KOPT-K1 (cell line): ENCODE results near the gene EML3.
"Not testable (repeated sequence)": the region's sequence is repeated elsewhere in the genome, so short reads cannot be mapped to it uniquely, and the experiment has no call there.

ENCODE experiments used
- H3K27ac ChIP-seq: fragments of 200-600 bp; sonication (generic); 2 replicates; pipeline ENCODE4 v1.5.1; 2016; ENCODE audit warnings: antibody characterized with exemption, mild to moderate bottlenecking, low read depth, low read length; ENCODE audit not compliant: poor library complexity, severe bottlenecking
- H3K36me3 ChIP-seq: fragments of 200-600 bp; sonication (generic); 2 replicates; pipeline ENCODE4 v1.5.1; 2017; ENCODE audit warnings: antibody characterized with exemption, mild to moderate bottlenecking, low read length, moderate library complexity; ENCODE audit not compliant: insufficient read depth
- H3K9me3 ChIP-seq: fragments of 200-600 bp; sonication (generic); 2 replicates; pipeline ENCODE4 v1.5.1; 2017; ENCODE audit warnings: antibody characterized with exemption, low read length, mild to moderate bottlenecking; ENCODE audit not compliant: insufficient read depth, poor library complexity, severe bottlenecking

Gene EML3

DNA sequence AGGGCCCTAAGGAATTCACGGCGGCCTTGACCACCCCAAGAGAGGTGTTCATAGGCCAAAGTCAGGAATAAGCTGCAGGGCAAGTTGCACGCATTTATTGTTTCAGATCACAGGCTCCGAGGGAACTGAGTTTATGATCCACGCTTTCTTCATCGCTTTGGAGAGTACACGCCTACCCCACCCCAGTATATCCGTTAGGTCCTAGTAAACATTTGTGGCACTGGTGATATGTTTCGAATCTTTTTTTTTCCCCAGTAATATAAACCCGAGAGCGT lies 33.0 kb upstream of the EML3 start:
- H3K9me3 ChIP-seq: no peaks in the 10 kb centered on the region
- peaks cover 55% of the 10 kb centered on the region for H3K36me3 ChIP-seq
- H3K27ac ChIP-seq: peak overlapping the region; percentile 92

DNA sequence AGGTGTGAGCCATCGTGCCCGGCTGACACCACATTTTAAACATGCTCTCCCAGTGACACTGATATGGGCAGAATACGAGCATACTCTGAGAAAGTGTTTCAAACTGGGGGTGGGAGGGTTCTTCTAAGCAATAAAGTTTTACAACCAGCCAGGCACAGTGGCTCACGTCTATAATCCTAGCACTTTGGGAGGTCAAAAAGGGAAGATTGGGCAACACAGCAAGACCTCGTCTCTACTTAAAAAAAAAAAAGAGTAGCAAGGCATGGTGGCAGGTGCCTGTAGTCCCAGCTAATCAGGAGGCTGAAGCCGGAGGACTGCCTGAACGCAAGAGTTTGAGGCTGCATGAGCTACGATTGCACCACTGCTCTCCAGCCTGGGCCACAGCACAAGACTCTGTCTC lies 31.6 kb upstream of the EML3 start:
- Histone ChIP-seq H3K36me3 (peaks cover 55% of the 10 kb centered on the region), H3K9me3 (no peaks in the 10 kb centered on the region), H3K27ac (no peak overlapping the region)

DNA sequence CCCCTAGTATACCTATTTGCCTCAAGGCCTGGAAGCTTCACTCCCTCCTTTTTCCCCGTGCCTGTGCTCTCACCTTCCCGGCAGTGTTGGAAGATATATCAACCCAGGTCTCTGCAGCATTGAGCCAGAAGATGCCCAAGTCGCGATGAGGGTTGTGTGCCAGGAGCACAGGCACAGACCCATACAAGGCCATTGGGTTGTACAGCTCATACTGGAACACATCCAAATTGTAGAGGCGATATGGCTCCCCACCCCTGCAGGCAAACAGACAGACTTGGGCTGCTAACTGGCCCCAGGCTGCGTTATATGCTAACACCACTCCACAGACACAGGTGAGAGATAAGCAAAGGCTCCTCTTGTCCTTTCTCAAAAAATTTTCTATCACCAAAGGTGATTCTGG lies 19.9 kb upstream of the EML3 start:
- Histone ChIP-seq H3K9me3 (no peaks in the 10 kb centered on the region), H3K36me3 (peaks cover 99% of the 10 kb centered on the region), H3K27ac (no peak overlapping the region)

DNA sequence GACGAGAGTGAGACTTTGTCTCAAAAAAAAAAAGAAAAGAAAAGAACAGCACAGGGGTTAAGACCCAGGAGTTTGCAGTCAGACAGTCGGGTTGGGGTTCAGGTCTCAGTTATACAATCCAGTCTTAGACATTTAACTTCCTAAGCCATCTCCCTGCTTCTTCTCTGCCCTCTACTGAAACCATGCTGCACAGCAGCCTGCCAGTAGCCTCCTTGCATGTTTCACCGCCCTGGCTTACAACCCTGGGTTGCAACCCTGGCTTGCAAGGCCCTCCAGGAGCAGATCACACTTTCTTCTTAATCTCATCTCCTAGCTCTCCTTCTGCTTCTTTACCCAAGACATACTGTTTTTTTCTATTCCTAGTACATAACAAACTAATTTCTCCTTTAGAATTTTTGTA lies 15.1 kb upstream of the EML3 start:
- Histone ChIP-seq H3K27ac (no peak overlapping the region), H3K9me3 (no peaks in the 10 kb centered on the region), H3K36me3 (peaks cover 86% of the 10 kb centered on the region)

DNA sequence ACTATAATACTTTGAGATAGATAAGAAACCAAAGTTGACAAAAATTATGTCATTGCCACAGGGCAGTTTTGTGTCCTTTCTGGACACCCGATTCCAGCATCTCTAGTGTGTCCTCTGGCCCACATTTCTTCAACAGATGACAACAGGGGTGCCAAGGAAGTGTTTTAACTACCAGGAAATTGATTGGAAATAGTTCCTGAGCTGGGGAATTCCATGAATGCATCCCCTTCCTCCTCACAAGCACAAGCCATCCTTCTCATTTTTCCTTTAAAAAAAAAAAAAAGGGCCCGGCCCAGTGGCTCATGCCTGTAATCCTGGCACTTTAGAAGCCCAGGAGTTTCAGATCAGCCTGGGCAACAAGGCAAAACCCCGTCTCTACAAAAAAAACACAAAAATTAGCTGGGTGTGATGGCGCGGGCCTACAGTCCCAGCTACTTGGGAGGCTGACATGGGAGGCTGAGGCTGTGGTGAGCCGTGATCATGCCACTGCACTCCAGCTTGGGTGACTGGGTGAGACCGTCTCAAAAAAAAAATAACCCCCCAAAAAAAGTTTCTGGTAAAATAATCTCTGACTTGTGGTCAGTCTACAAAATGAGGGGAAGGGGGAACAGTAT lies 10.0 kb upstream of the EML3 start:
- Histone ChIP-seq H3K27ac (peak overlapping the region; percentile 86), H3K9me3 (no peaks in the 10 kb centered on the region), H3K36me3 (peaks cover 42% of the 10 kb centered on the region)

DNA sequence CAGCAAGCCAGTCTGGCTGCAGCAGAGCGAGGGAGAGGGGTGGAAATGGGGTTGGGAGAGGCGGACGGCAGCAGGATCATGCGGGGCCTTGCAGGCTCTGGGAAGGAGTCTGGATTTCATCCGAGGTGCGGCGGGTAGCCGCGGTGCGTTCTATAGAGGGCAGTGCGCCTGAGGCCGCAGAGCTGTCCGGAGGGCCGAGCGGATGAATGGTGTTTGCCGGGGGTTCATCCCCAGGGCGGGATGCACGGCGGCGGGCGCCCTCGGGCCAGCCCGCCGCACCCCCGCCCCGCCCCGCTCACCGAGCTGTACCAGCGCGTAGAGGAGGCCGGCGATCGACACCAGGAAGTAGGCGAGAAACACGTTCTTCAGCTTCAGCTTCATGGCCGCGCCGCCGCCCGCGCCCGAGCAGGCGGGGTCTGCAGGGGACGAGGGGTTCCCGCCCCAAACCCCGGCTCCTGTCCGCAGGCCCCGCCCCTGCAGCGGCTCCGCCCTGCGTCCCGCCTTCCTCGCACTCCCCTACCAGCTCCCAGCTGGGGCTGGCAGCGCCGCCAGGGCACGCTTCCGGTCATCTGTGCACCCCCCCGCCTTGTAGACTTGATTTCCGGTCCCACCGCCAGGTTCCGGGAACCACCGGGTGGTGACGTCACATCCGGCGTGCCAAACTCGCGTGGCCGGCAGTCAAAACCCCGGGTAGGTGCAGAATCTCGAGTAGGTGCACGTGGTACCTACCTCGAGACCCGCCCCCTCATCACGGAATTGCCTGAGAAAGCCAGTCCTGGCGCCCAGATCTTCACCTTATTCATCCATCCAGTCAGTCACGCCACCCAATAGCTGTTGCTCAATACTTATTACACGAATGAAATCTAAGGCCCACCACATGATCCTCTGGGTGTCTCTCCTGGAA lies 9.2 kb upstream of the EML3 start, which contains the start of gene B3GAT3:
TSS of gene B3GAT3 (minus strand) at position 420 of the 904 bp plus-strand sequence. CDS start at position 381, 39 bp downstream.
- Histone ChIP-seq H3K36me3 (peaks cover 42% of the 10 kb centered on the region), H3K9me3 (no peaks in the 10 kb centered on the region), H3K27ac (peak within 1 kb of the TSS; percentile 86)

DNA sequence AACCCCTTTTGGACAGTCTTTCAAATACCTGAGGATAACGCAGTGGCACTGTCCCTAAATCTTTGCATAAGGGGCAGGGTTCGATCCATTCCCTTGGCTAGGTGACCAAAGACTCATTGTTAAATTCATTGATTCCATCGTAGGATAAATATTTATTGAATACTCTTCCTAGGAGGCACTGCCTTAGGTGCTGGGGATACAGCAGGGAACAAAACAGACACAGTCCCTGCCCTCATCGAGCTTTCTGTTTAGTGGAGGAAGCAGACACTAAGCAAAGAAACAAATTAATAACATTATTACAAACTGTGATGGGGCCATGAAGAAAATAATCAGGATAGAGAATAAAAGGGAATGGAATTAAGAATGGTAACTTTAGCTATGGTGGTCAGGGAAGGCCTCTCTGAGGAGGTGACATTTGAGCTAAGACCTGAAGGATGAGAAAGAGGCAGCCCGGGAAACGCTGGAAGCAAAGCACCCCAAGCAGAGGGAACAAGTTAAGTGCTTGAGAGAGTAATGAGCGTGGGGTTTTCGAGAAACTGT lies 8.5 kb upstream of the EML3 start:
- peak overlapping the region; percentile 86 for H3K27ac ChIP-seq
- no peaks in the 10 kb centered on the region for H3K9me3 ChIP-seq
- H3K36me3 ChIP-seq: peaks cover 41% of the 10 kb centered on the region

DNA sequence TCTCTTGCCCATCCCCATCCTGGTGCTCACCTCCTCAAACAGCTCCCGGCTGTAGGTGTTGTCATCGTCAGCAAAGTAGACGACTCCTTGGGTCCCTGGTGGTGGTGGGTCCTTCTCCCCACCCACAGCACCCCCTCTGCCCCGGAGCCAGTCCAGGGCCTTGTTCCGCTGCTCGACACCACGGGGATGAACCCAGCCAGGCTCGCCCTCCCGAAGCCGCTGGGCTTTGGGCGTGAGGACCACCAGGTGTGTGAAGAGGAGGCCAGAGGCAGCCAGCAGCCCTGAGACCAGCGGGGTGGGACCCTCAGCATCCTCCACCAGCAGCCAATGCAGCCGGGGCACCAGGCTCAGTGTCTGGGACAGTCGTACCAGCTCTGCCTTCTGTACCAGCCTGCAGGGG lies 4.4 kb upstream of the EML3 start:
- not testable (repeated sequence) for H3K9me3 ChIP-seq, H3K27ac ChIP-seq
- peaks cover 36% of the 10 kb centered on the region for H3K36me3 ChIP-seq

DNA sequence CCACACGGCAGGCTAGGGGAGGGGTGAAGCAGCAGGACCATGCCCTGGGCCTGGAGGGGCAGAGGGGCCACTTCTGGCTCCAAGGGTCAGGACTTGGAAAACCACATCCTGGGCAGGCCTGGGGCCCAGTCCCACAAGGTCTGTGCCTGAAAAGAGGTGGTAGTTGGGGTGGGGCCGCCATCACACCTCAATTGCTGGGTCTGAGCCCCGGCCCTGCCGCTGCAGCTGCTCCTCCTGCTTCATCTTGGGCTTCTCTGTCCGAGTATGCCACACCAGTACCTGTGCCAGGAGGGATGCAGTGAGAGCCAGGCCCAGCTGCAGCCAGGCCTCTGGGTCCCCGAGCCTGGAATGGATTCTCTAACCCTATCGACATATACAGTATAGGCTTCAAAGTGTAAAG lies 2.9 kb upstream of the EML3 start:
- Histone ChIP-seq H3K27ac (no peak overlapping the region), H3K36me3 (peaks cover 37% of the 10 kb centered on the region), H3K9me3 (no peaks in the 10 kb centered on the region)

DNA sequence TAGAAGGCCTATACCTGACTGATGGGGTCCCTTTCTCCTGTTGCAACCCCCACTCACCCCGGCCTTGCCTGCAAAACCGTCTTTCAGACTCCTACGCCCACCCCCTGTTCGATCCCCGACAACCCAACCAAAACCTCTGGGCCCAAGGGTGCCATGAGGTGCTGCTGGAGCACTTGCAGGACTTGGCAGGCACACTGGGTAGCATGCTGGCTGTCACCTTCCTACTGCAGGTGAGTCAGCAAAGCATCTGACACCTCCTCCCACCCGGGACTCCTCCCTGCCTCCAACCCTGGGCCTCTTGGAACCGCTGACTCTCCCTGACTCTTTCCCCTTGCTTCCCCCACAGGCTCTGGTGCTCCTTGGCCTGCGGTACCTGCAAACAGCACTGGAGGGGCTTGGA lies 1.7 kb upstream of the EML3 start:
- H3K9me3 ChIP-seq: no peaks in the 10 kb centered on the region
- H3K27ac ChIP-seq: no peak overlapping the region

DNA sequence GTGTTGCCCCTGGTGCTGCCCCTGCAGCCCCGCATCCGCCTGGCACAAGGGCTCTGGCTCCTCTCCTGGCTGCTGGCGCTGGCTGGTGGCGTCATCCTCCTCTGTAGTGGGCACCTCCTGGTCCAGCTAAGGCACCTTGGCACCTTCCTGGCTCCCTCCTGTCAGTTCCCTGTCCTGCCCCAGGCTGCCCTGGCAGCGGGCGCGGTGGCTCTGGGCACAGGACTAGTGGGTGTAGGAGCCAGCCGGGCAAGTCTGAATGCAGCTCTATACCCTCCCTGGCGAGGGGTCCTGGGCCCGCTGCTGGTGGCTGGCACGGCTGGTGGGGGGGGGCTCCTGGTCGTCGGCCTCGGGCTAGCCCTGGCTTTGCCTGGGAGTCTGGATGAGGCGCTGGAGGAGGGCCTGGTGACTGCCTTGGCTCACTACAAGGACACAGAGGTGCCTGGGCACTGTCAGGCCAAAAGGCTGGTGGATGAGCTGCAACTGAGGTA lies 760 bp upstream of the EML3 start:
- Histone ChIP-seq H3K27ac (peak overlapping the region; percentile 76), H3K9me3 (no peaks in the 10 kb centered on the region), H3K36me3 (peaks cover 47% of the 10 kb centered on the region)

More for the DNA sequence above, 1.7 kb upstream of the EML3 start:
- peaks cover 40% of the 10 kb centered on the region for H3K36me3 ChIP-seq

DNA sequence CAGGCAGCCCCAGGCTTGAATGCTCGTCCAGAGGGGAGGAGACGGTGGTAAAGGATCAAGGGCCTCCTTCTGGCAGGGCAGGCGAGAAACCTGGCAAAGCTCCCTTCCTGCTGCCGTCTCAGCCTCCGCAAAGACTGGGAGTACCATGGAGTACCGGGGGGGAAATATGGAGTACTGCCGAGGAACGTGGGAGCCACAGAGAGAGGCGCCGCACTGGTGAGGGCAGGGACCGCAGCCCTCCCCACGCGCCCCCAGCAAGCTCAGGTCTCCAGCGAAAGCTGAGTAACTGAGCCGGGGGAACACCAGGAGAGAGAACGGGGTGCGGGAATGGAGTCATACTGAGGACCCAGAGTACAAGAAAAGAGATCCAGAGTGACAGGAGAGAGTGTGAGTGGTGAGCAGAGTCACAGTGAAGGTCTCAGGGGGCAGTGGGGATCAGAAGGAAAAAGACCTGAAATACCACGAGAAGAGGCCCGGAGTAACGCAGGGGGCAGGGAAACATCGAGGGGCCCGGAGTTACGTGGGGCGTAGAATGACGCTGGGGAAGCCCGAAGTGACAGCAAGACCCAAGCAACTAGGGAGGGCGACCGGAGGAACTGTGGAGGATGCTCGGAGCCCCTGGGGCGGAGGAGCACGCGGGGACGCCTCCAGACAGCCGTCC lies 740 bp downstream of the EML3 start:
- H3K9me3 ChIP-seq: no peaks in the 10 kb centered on the region
- H3K27ac ChIP-seq: peak overlapping the region; percentile 76
- H3K36me3 ChIP-seq: peaks cover 46% of the 10 kb centered on the region

DNA sequence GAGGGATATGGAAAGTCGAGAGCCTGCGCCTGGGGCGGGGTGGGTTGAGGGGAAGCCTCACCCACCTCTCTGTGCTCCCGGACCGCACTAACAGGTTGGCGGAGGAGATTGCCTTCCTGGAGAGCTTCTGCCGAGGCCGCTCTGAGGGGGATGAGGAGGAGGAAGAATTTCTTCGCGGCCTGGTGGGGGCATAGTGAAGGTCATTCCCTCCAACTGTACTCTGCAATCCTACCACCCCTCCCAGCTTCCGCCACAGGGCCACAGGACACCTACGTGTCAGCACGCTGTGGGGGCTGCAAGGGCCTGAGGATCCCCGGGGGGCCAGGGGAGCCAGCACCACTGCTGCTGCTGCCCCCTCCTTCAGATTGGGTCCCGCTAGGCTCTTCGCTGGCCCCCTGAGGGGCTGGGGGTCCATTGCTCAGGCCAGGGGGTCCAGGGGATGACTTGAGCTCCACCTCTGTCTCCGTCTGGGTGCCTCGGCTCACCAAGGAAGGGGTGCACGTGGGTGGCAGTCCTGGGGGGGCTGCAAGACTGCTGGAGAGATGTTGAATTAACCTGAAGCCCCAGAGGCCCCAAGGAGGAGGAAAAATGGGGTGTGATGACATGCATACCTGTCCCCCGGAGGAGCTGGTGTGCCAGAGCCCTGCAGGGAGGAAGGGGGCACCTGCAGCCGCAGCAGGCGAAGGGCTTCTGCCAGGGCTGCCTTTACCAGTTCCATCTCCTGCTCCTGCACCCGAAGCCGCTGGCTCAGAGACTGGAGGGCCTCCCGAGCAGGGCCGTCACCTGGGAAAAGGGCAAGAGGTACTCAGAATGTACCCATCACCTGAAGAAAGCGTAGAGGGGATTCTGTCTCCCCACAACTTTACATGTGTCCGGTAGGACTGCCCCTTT lies 1.5 kb downstream of the EML3 start:
- H3K27ac ChIP-seq: peak overlapping the region; percentile 76
- peaks cover 46% of the 10 kb centered on the region for H3K36me3 ChIP-seq
- H3K9me3 ChIP-seq: no peaks in the 10 kb centered on the region

DNA sequence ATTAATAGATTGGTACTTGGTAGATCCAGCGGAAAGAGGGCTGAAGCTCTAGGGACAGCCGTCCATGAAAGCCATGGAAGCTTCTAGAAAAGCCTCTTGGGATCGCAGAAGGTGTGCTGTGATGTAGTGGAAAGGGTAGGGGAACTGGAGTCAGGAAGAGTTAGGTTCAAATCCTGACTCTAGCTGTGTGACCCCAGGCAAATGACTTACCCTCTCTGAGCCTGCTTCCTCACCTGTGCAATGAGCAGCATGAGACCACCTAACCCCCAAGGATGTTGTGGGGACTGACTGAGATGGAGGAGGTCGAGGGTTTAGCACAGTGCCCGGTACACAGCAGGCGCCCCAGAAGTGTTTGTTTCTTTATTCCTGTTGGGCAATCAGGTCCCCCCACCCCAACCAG lies 2.2 kb downstream of the EML3 start:
- H3K36me3 ChIP-seq: peaks cover 46% of the 10 kb centered on the region
- H3K9me3 ChIP-seq: no peaks in the 10 kb centered on the region
- no peak overlapping the region for H3K27ac ChIP-seq
